ENCODE results near the gene PLEKHA5. TPM values are rescaled to one million over a fixed set of nuclear protein-coding genes. Genes with fewer than 3 reads are reported as not detected.
"Not testable (repeated sequence)": the region's sequence is repeated elsewhere in the genome, so short reads cannot be mapped to it uniquely, and the experiment has no call there.

PLEKHA5 gene
- total RNA-seq, 1 experiment from 2014 or later, result 14.0 TPM

DNA sequence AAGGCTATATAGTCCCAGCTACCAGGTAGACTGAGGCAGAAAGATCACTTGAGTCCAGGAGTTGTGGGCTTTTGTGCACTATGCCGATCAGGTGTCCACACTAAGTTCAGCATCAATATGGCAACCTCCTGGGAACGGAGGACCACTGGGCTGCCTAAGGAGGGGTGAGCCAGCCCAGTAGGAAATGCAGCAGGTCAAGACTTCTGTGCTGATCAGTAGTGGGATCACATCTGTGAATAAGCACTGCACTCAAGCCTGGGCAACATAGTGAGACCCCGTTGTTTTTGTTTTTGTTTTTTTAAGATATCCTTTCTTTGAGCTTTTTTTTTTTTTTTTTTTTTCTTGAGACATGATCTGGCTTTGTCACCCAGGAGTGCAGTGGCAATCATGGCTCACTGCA is 174.0 kb downstream of the PLEKHA5 start:
- ChIA-PET POLR2A (ENCODE audit: low non-redundant PET) (no interaction called here), CTCF (interaction anchor here (0.7 kb wide), 1 partner anchor 106 kb away, joined by 6 read pairs; no protein-coding TSS in a partner anchor)
- TF ChIP-seq EZH2 (IDR thresholded peaks at IDR 0.05; ENCODE audit: borderline replicate concordance, low read depth, low read length, poor library complexity, severe bottlenecking), result no peak
- TF ChIP-seq, protein P1, sequence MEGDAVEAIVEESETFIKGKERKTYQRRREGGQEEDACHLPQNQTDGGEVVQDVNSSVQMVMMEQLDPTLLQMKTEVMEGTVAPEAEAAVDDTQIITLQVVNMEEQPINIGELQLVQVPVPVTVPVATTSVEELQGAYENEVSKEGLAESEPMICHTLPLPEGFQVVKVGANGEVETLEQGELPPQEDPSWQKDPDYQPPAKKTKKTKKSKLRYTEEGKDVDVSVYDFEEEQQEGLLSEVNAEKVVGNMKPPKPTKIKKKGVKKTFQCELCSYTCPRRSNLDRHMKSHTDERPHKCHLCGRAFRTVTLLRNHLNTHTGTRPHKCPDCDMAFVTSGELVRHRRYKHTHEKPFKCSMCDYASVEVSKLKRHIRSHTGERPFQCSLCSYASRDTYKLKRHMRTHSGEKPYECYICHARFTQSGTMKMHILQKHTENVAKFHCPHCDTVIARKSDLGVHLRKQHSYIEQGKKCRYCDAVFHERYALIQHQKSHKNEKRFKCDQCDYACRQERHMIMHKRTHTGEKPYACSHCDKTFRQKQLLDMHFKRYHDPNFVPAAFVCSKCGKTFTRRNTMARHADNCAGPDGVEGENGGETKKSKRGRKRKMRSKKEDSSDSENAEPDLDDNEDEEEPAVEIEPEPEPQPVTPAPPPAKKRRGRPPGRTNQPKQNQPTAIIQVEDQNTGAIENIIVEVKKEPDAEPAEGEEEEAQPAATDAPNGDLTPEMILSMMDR (conservative IDR thresholded peaks at IDR 0.05; ENCODE audit: low read depth, low read length), result no peak
- intact Hi-C loops (cut with micrococcal nuclease; ENCODE audit: unreplicated experiment), result no loop called here
- Histone ChIP-seq H3K9me3 (ENCODE audit: low read depth, low read length, poor library complexity, severe bottlenecking) (no peaks in the 10 kb centered on the region), H3K27ac (ENCODE audit: low read depth, low read length, poor library complexity, severe bottlenecking) (no peak overlapping the region), H3K4me1 (ENCODE audit: insufficient read depth, low read length, poor library complexity, severe bottlenecking) (peaks cover 37% of the 10 kb centered on the region), H3K36me3 (ENCODE audit: insufficient read depth, low read length, poor library complexity, severe bottlenecking) (no peaks in the 10 kb centered on the region), H3K4me3 (ENCODE audit: low read depth, low read length, poor library complexity, severe bottlenecking) (no peak overlapping the region), H3K27me3 (replicated peaks; ENCODE audit: insufficient read depth, low read depth, low read length, poor library complexity) (no peaks in the 10 kb centered on the region)
- DNase-seq (ENCODE audit: low spot score), result no peak
- no TSS peak for BruUV-seq (replicated peaks)

DNA sequence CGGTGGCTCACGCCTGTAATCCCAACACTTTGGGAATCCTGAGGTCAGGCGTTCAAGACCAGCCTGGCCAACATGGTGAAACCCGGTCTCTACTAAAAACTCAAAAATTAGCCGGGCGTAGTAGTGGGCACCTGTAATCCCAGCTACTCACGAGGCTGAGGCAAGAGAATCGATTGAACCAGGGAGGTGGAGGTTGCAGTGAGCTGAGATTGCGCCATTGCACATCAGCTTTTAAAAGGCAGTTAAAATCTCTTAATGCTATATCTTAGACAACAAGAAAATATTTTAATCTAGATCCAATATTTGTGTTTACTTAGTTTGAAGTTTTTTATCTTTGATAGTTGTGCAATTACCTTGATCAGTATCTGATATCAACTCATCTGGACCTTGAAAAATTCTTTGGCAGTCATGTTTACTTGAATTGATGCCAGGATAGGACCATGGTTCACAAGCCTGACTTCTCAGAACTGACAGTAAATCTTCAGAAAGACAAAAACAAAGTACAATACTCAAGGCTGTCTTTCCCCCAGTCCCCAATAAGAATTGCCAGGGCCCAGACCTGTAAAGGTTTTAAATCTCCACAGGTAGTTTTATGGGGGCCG is 174.7 kb downstream of the PLEKHA5 start:
- H3K4me3 ChIP-seq (ENCODE audit: low read depth, low read length, poor library complexity, severe bottlenecking), result no peak overlapping the region
- no peaks in the 10 kb centered on the region for H3K36me3 ChIP-seq (ENCODE audit: insufficient read depth, low read length, poor library complexity, severe bottlenecking)
- DNase-seq (ENCODE audit: low spot score), result no peak
- H3K9me3 ChIP-seq (ENCODE audit: low read depth, low read length, poor library complexity, severe bottlenecking), result no peaks in the 10 kb centered on the region
- no TSS peak for BruUV-seq (replicated peaks)
- TF ChIP-seq, protein P1 (conservative IDR thresholded peaks at IDR 0.05; ENCODE audit: low read depth, low read length), result no peak
- TF ChIP-seq EZH2 (IDR thresholded peaks at IDR 0.05; ENCODE audit: borderline replicate concordance, low read depth, low read length, poor library complexity, severe bottlenecking), result no peak
- intact Hi-C loops (cut with micrococcal nuclease; ENCODE audit: unreplicated experiment), result no loop called here
- peaks cover 33% of the 10 kb centered on the region for H3K4me1 ChIP-seq (ENCODE audit: insufficient read depth, low read length, poor library complexity, severe bottlenecking)
- POLR2A ChIA-PET (ENCODE audit: low non-redundant PET), result no interaction called here
- CTCF ChIA-PET, result no interaction called here
- no peaks in the 10 kb centered on the region for H3K27me3 ChIP-seq (replicated peaks; ENCODE audit: insufficient read depth, low read depth, low read length, poor library complexity)
- no peak overlapping the region for H3K27ac ChIP-seq (ENCODE audit: low read depth, low read length, poor library complexity, severe bottlenecking)

DNA sequence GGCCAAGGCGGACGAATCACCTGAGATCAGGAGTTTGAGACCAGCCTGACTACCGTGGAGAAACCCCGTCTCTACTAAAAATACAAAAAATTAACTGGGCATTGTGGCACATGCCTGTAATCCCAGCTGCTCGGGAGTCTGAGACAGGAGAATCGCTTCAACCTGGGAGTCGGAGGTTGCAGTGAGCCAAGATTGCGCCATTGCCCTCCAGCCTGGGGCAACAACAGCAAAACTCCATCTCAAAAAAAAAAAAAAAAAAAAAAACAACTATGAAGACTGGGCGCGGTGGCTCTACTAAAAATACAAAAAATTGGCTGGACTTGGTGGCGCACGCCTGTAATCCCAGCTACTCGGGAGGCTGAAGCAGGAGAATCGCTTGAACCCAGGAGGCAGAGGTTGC is 176.1 kb downstream of the PLEKHA5 start:
- H3K27me3 ChIP-seq (replicated peaks; ENCODE audit: insufficient read depth, low read depth, low read length, poor library complexity); intact Hi-C loops (cut with micrococcal nuclease; ENCODE audit: unreplicated experiment); H3K9me3 ChIP-seq (ENCODE audit: low read depth, low read length, poor library complexity, severe bottlenecking); H3K4me3 ChIP-seq (ENCODE audit: low read depth, low read length, poor library complexity, severe bottlenecking); H3K36me3 ChIP-seq (ENCODE audit: insufficient read depth, low read length, poor library complexity, severe bottlenecking); H3K27ac ChIP-seq (ENCODE audit: low read depth, low read length, poor library complexity, severe bottlenecking); CTCF ChIA-PET; POLR2A ChIA-PET (ENCODE audit: low non-redundant PET); BruUV-seq (replicated peaks); DNase-seq (ENCODE audit: low spot score): not testable (repeated sequence)
- peaks cover 19% of the 10 kb centered on the region for H3K4me1 ChIP-seq (ENCODE audit: insufficient read depth, low read length, poor library complexity, severe bottlenecking)

DNA sequence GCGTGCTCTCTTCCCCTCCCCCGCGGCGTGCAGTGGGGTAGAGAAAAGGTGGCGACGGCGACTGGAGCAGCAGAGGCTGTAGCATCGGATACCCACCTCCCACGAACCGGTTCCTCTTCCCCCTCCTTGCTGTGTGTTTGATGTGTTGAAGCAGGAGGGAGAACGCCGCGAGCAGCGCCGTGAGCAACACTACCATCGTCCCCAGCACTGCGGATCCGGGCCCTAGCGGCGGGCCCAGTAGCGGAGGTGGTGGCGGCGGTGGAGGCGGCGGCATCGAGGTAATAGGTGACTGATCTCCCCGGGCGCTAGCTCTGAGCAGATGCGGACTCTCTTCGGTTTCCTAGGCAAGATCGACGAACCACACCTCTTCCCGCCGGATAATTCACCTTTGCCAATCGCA is 176.8 kb downstream of the PLEKHA5 start:
- Histone ChIP-seq H3K9me3 (ENCODE audit: low read depth, low read length, poor library complexity, severe bottlenecking) (no peaks in the 10 kb centered on the region), H3K4me3 (ENCODE audit: low read depth, low read length, poor library complexity, severe bottlenecking) (no peak overlapping the region), H3K27ac (ENCODE audit: low read depth, low read length, poor library complexity, severe bottlenecking) (no peak overlapping the region), H3K27me3 (replicated peaks; ENCODE audit: insufficient read depth, low read depth, low read length, poor library complexity) (no peaks in the 10 kb centered on the region), H3K36me3 (ENCODE audit: insufficient read depth, low read length, poor library complexity, severe bottlenecking) (no peaks in the 10 kb centered on the region), H3K4me1 (ENCODE audit: insufficient read depth, low read length, poor library complexity, severe bottlenecking) (peaks cover 12% of the 10 kb centered on the region)
- TF ChIP-seq, protein P1 (conservative IDR thresholded peaks at IDR 0.05; ENCODE audit: low read depth, low read length), result no peak
- TF ChIP-seq EZH2 (IDR thresholded peaks at IDR 0.05; ENCODE audit: borderline replicate concordance, low read depth, low read length, poor library complexity, severe bottlenecking), result no peak
- ChIA-PET CTCF (no interaction called here), POLR2A (ENCODE audit: low non-redundant PET) (no interaction called here)
- intact Hi-C loops (cut with micrococcal nuclease; ENCODE audit: unreplicated experiment), result no loop called here
- BruUV-seq (replicated peaks), result no TSS peak
- no peak for DNase-seq (ENCODE audit: low spot score)

Measured in A673 (cell line).